ENCODE measurements around the gene CSNK1A1. TPM values are rescaled to one million over a fixed set of nuclear protein-coding genes. Genes with fewer than 3 reads are reported as not detected.

Gene CSNK1A1
- polyA plus RNA-seq, 1 donor from 2014 or later: 217 TPM

GRCh38 chr5:149552038-149552494, 827 bp upstream of the CSNK1A1 start:
- H3K79me2 ChIP-seq (replicated peaks; ENCODE audit: insufficient read depth, low read length): peaks cover 39% of the 10 kb centered on the region
- peak overlapping the region; percentile 99 for H3K4me3 ChIP-seq (ENCODE audit: low read length)
- H3K4me2 ChIP-seq (ENCODE audit: low read length): peak overlapping the region; percentile 92
- no peaks in the 10 kb centered on the region for H3K9me2 ChIP-seq (ENCODE audit: insufficient read depth, low read length)
- H3F3A ChIP-seq (ENCODE audit: insufficient read depth, low read length, poor library complexity, severe bottlenecking): peaks cover 4% of the 10 kb centered on the region
- no peaks in the 10 kb centered on the region for H4K20me1 ChIP-seq (ENCODE audit: insufficient read depth)
- H3K27me3 ChIP-seq (ENCODE audit: insufficient read depth, low read depth, low read length): no peaks in the 10 kb centered on the region
- H3K36me3 ChIP-seq (ENCODE audit: insufficient read depth, low read length): peaks cover 5% of the 10 kb centered on the region
- peak overlapping the region; percentile 99 for H3K27ac ChIP-seq (ENCODE audit: low read length)
- H3K9me3 ChIP-seq (ENCODE audit: low read length): no peaks in the 10 kb centered on the region
- TF ChIP-seq REST (IDR thresholded peaks at IDR 0.05; ENCODE audit: borderline replicate concordance): no peak
- TF ChIP-seq CTCF (IDR thresholded peaks at IDR 0.05; ENCODE audit: poor library complexity, severe bottlenecking): peak; percentile 21
- peak overlapping the region; percentile 100 for H3K9ac ChIP-seq (ENCODE audit: low read length)
- peak overlapping the region; percentile 96 for H2AFZ ChIP-seq (ENCODE audit: low read depth, low read length)

GRCh38 chr5:149550594-149551226, 529 bp downstream of the CSNK1A1 start:
- peaks cover 53% of the 10 kb centered on the region for H3K79me2 ChIP-seq (replicated peaks; ENCODE audit: insufficient read depth, low read length)
- peaks cover 9% of the 10 kb centered on the region for H3K36me3 ChIP-seq (ENCODE audit: insufficient read depth, low read length)
- no peaks in the 10 kb centered on the region for H4K20me1 ChIP-seq (ENCODE audit: insufficient read depth)
- peaks cover 4% of the 10 kb centered on the region for H3F3A ChIP-seq (ENCODE audit: insufficient read depth, low read length, poor library complexity, severe bottlenecking)
- no peaks in the 10 kb centered on the region for H3K9me2 ChIP-seq (ENCODE audit: insufficient read depth, low read length)
- H3K9me3 ChIP-seq (ENCODE audit: low read length): no peaks in the 10 kb centered on the region
- peak overlapping the region; percentile 99 for H3K27ac ChIP-seq (ENCODE audit: low read length)
- H3K27me3 ChIP-seq (ENCODE audit: insufficient read depth, low read depth, low read length): no peaks in the 10 kb centered on the region
- H3K9ac ChIP-seq (ENCODE audit: low read length): peak overlapping the region; percentile 100
- H3K4me3 ChIP-seq (ENCODE audit: low read length): peak overlapping the region; percentile 99
- H2AFZ ChIP-seq (ENCODE audit: low read depth, low read length): peak overlapping the region; percentile 41
- no peak for TF ChIP-seq EP300 (conservative IDR thresholded peaks at IDR 0.05; ENCODE audit: poor library complexity, severe bottlenecking)
- TF ChIP-seq CTCF (IDR thresholded peaks at IDR 0.05; ENCODE audit: poor library complexity, severe bottlenecking): no peak
- TF ChIP-seq REST (IDR thresholded peaks at IDR 0.05; ENCODE audit: borderline replicate concordance): no peak
- TF ChIP-seq POLR2AphosphoS5 (IDR thresholded peaks at IDR 0.05): no peak
- TF ChIP-seq RAD21 (conservative IDR thresholded peaks at IDR 0.05): no peak
- no peak for TF ChIP-seq MXI1 (conservative IDR thresholded peaks at IDR 0.05; ENCODE audit: poor library complexity, severe bottlenecking)
- no peak for TF ChIP-seq SMC3 (conservative IDR thresholded peaks at IDR 0.05; ENCODE audit: poor library complexity)
- no peak for TF ChIP-seq TAF1 (IDR thresholded peaks at IDR 0.05; ENCODE audit: low read depth)
- no peak for TF ChIP-seq EZH2 (IDR thresholded peaks at IDR 0.05; ENCODE audit: borderline replicate concordance, insufficient read depth, low read length, poor library complexity, severe bottlenecking)
- peak overlapping the region; percentile 70 for H3K4me2 ChIP-seq (ENCODE audit: low read length)
